Gastrocnemius medialis (tissue), 4 donors: ENCODE measurements around the gene GAP43.

Source experiments
- POLR2A ChIP-seq, 2 donors: fragments of 450-650 bp; IDR thresholded peaks; one replicate each; pipeline ENCODE4 v1.6.1; 2017; ENCODE audit warnings: antibody characterized with exemption in 2 of 2, mild to moderate bottlenecking in 2 of 2, moderate library complexity in 2 of 2
- TF ChIP-seq, protein P1 (sequence below), 5 experiments: fragments of 450-650 bp in 3 of 5; fragments of 200-600 bp in 2 of 5; sonication (generic) in 2 of 5; IDR thresholded peaks in 4 of 5; conservative IDR thresholded peaks in 1 of 5; 1 replicate in 4 of 5; 2 replicates in 1 of 5; pipeline ENCODE4 v1.5.1; 2016 to 2019; ENCODE audit warnings: antibody characterized with exemption in 5 of 5, mild to moderate bottlenecking in 3 of 5, moderate library complexity in 3 of 5

GRCh38 chr3:115681736-115682135 is 58.4 kb downstream of the GAP43 start:
- TF ChIP-seq, protein P1, sequence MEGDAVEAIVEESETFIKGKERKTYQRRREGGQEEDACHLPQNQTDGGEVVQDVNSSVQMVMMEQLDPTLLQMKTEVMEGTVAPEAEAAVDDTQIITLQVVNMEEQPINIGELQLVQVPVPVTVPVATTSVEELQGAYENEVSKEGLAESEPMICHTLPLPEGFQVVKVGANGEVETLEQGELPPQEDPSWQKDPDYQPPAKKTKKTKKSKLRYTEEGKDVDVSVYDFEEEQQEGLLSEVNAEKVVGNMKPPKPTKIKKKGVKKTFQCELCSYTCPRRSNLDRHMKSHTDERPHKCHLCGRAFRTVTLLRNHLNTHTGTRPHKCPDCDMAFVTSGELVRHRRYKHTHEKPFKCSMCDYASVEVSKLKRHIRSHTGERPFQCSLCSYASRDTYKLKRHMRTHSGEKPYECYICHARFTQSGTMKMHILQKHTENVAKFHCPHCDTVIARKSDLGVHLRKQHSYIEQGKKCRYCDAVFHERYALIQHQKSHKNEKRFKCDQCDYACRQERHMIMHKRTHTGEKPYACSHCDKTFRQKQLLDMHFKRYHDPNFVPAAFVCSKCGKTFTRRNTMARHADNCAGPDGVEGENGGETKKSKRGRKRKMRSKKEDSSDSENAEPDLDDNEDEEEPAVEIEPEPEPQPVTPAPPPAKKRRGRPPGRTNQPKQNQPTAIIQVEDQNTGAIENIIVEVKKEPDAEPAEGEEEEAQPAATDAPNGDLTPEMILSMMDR (IDR thresholded peaks at IDR 0.05 in 4 of 5, conservative IDR thresholded peaks at IDR 0.05 in 1 of 5): no peak
- TF ChIP-seq POLR2A (IDR thresholded peaks at IDR 0.05): no peak
